Measurements from ENCODE around the gene HHAT.

- TF ChIP-seq ZNF34 (CRISPR knock-in tag; IDR thresholded peaks at IDR 0.05; ENCODE audit: borderline replicate concordance) (no peak), ZZZ3 (CRISPR knock-in tag; IDR thresholded peaks at IDR 0.05; ENCODE audit: borderline replicate concordance) (no peak)
Observed at GRCh38 chr1:210413951-210414350, 85.2 kb downstream of the HHAT start.
